T follicular helper cell (primary cell): Measurements from ENCODE around the gene TBX10.
"Not testable (repeated sequence)": the region's sequence is repeated elsewhere in the genome, so short reads cannot be mapped to it uniquely, and the experiment has no call there.

Experiments used
- DNase-seq: peaks from one replicate; pipeline ENCODE4 v3.0.0-alpha.2; 2020; ENCODE audit warnings: low read depth

TBX10 gene

DNA sequence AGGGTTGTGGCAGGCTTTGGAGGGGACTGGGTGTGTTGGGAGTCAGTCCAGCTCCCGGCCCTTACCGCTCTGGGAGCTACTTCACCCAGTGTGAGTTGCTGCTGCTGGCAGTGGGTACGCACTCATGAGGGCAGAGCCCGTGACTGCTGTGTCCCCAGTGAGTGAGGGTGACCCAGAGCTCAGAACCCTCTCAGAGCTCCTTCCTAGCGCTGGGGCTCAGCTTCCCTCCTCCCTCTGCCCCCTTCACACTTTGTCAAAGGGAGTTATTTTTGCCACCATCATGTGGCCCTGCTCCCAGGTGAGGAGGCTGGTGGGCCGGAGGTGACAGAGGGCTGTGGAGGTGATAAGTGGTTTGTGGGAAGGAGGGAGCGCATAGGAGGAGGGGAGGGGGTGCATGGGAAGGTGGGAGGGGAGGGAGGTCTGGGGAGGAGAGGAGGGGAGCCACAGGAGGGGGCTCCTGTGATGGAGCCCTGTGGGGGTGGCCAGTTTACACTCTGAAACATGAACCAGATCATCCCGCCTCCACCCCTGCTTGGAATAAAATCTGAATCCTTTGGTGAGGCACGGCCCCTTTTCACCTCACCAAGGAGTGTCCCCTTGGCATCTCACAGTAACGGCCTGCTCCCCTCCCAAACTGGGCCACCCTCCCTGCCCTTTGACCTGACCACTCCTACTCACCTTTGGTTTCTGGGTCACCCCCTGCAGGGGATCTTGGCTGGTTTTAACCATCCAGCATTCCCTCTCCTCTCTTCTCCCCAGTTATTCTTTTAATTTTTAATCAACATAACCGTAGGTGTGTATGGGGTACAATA is 22.9 kb downstream of the TBX10 start:
- no peak for DNase-seq

DNA sequence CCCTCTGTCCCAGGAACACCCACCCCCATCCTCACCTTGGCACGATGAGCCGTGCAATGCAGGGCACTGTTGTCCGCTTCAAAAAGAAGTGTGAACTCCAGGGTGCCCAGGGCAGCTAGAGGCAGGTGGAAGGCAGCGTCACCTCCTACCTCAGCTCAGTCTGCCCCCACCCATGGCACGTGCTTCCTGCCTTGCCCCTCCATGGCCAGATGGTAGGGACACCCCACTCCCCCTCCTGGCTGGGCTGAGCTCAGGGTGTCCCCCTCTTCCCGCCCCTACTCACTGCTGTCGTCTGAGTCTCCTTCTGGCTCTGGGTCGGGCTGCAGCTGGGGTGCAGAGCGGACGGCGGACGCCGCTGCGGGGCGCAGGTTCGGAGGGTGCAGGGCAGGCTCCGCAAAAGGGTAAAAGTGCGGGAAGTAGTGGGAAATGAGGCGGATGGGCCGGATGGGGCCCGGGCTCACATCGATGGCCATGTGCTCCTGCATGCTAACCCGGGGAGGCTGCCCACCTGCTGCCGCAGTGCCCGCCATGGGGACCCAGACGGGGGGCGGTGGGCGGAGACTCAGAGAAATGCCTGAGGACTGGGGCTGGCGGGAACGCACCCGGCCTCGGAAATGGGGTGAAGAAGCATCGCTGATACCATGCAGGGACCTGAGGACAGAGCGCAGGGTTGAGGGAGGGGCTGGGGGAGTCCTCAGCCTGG is 23.7 kb downstream of the TBX10 start:
- DNase-seq, result no peak

- DNase-seq, result no peak
Measured at GRCh38 chr11:67614730-67615714, 24.5 kb downstream of the TBX10 start.

- peak; percentile 70 for DNase-seq
Measured at GRCh38 chr11:67613960-67614715, 25.4 kb downstream of the TBX10 start.

DNA sequence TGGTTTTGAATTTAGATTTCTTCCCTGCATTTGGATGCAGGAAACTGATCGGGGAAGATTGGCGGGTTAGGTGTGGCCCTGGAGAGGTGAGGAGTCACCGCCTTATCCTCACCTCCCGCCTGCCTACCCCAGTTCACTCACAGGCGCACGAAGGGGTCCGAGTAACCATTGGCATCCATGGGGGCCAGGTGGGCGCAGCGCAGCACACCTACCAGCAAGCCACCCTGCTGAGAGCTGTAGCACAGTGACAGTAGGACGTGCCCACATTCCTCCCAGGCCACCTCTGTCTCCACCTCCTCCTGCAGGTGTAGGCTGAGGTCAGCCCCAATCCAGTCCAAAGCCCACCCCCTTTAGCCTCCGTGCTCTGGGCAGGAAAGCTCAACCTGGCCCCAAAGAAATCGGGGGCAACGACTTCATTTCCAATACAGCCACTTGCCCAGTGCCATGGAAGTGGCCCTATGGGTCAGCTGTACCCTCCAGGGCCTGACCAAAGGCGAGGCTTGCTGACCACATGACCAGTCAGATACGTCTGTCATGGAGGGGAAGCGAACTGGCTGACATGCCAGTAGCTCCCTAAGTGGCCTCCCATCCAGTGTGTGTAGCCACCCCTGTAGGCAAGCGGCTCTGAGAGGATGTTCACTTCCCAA is 26.1 kb downstream of the TBX10 start:
- no peak for DNase-seq

- DNase-seq, result no peak
Measured at GRCh38 chr11:67612751-67613150, 26.8 kb downstream of the TBX10 start.

- no peak for DNase-seq
Measured at GRCh38 chr11:67611704-67612587, 27.6 kb downstream of the TBX10 start.

DNA sequence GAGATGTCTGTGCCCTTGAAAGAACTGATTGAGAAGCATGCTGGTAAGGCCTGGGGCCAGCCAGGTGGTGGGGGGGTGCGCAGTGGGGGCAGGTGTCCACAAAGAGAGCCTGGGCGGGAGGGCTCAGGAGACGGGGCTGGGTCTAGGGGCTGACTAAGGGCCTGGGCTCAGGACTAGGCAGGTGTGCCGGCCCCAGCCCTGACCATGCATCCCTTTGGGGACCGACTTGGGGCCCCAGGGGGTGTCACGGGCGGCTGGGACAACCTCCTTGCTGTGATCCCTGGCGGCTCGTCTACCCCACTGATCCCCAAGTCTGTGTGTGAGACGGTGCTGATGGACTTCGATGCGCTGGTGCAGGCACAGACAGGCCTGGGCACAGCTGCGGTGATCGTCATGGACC is 28.4 kb downstream of the TBX10 start:
- no peak for DNase-seq

DNA sequence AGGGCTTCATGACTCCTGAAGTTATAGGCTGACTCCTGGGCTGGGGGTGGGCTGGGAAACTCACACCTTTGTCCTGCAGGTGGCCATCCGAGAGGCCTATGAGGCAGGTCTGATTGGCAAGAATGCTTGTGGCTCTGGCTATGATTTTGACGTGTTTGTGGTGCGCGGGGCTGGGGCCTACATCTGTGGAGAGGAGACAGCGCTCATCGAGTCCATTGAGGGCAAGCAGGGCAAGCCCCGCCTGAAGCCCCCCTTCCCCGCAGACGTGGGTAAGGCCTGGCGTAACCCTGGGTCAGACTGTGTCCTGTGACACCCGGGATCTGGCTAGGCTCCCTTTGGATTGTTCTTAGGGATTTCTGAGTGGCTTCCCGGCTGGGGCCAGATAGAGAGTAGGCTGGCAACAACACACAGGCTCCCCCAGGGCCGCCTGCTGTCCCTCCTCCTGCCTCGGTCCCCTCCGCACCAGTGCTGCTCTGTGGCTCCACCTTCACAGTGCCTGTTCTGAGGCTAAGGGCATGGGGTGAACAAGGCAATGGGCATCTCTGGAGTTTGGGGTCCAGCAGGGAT is 29.2 kb downstream of the TBX10 start:
- no peak for DNase-seq

- DNase-seq, result no peak
Measured at GRCh38 chr11:67609316-67609715, 30.2 kb downstream of the TBX10 start.

GRCh38 chr11:67608486-67608885 is 31.1 kb downstream of the TBX10 start:
- no peak for DNase-seq

- DNase-seq, result no peak
Measured at GRCh38 chr11:67607507-67607906, 32.1 kb downstream of the TBX10 start.

DNA sequence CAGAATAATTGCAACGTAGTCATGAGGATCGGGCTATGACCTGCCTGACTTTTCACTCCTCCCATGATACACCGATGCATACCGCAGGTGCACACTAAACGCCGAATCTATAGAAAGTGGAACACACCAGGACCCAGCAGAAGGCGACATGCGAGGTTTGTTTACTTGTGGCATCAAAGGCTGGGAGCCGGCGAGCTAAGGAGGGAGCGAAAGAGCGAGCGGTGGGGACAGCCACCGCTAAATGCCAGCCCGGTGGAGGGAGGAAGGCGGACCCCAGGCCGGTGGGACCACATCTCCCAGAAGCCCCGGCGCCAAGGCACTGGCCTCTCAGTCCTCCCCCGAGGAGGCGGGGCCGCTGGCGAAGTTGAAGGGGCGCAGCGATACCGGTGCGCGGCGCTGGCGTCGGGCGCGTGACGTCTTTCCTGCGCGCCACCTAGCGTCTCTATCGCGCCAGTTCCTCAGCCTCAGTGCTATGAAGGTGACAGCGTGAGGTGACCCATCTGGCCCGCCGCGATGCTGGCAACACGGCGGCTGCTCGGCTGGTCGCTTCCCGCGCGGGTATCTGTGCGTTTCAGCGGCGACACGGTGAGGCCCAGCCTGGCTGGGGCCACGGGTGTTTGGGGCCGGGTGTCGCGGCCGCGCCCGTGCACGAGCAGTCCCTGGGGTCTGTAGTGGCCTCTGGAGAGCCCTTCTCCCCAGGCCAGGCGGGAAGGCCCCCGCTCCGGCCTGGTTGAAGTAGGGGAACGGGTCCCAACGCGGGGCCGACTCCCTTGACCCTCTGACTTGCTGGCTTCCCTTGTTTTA is 32.9 kb downstream of the TBX10 start, which contains the start of gene NDUFV1:
TSS of gene NDUFV1 (plus strand) at position 445 of the 804 bp plus-strand sequence. CDS start at position 514, 69 bp downstream.
- peak; percentile 92 for DNase-seq

- no peak for DNase-seq
Measured at GRCh38 chr11:67606093-67606491, 33.5 kb downstream of the TBX10 start.

- no peak for DNase-seq
Measured at GRCh38 chr11:67605231-67606011, 34.1 kb downstream of the TBX10 start.

DNA sequence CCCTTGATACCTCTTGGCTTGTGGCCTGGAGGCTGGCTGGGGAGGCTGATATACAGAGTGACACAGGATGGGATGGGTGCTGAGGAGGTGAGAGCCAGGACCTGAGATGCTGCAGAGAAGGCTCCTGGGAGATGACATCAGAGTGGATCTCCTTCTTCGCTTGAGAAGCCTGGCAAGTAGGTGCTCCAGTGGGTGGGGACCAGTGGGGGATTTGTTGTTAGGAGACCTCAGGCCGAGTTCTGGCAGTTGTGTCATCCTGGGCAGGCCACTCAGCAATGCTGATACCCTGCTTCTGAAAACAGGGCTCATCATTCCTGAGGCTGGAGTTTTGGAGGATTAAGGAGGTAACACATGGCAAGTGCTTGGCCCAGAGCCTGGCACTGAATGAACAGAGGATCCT is 34.7 kb downstream of the TBX10 start:
- DNase-seq, result no peak

GRCh38 chr11:67604119-67604518 is 35.4 kb downstream of the TBX10 start:
- not testable (repeated sequence) for DNase-seq

DNA sequence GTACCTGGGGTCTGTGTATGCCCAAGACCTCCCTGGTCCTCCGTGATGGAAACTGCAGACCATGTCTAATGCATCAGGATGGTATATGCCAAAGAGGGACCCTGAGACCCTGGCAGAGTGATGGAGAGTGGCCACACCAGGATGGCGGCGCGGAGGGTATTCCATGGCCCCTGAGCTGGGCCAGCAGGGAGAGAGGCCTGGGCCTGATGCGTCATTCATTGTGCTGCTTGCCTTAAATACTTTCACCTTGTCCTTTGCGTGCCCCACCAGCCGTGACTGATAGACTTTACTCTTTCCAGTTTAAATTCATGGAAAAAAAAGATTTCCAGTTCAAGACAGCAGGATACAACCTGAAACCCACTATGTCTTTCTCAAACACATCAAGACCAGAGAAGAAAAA is 38.5 kb downstream of the TBX10 start:
- DNase-seq, result no peak
